Naive thymus-derived CD4-positive, alpha-beta T cell (primary cell): Measurements from ENCODE around the gene SLC2A1. TPM values are rescaled to one million over a fixed set of nuclear protein-coding genes. Genes with fewer than 3 reads are reported as not detected.

Experiments
- ATAC-seq: fragments of 150-1000 bp; cut with Tn5 transposase; 2 replicates; pipeline ENCODE4 v1.10.0; 2021; ENCODE audit warnings: mild to moderate bottlenecking, moderate library complexity
- CTCF ChIA-PET: fragments of 350-600 bp; sonication (Branson Sonifier 250); formaldehyde crosslinking; loops from one replicate; lab custom pipeline; 2021; ENCODE audit warnings: antibody characterized with exemption; lab: Charles Lee
- POLR2A ChIA-PET: fragments of 350-600 bp; sonication (Branson Sonifier 250); formaldehyde crosslinking; loops from one replicate; lab custom pipeline; 2021; ENCODE audit warnings: antibody characterized with exemption, inconsistent platforms; lab: Charles Lee
- DNase-seq, 9 donors: peaks; one replicate each; pipeline versions ENCODE4 v3.0.0 to v3.0.0-alpha.2; 2020 to 2022; ENCODE audit warnings: mixed read lengths in 1 of 9
- H3K27ac ChIP-seq: one replicate; pipeline ENCODE4 v1.7.0; 2013; ENCODE audit warnings: mild to moderate bottlenecking, low read depth, low read length, moderate library complexity
- H3K27me3 ChIP-seq, 2 donors: one replicate each; pipeline ENCODE4 v1.7.0; 2013; ENCODE audit warnings: low read length in 2 of 2, mild to moderate bottlenecking in 2 of 2, moderate library complexity in 2 of 2; ENCODE audit not compliant: control insufficient read depth in 2 of 2, insufficient read depth in 2 of 2
- H3K36me3 ChIP-seq, 3 experiments: 1 replicate in 2 of 3; 2 replicates in 1 of 3; pipeline ENCODE4 v1.7.0; 2013; ENCODE audit warnings: low read length in 3 of 3, mild to moderate bottlenecking in 3 of 3, moderate library complexity in 1 of 3; ENCODE audit not compliant: insufficient read depth in 3 of 3, control insufficient read depth in 2 of 3
- H3K4me1 ChIP-seq, 2 donors: one replicate each; pipeline ENCODE4 v1.7.0; 2013; ENCODE audit warnings: low read length in 2 of 2, mild to moderate bottlenecking in 2 of 2, moderate library complexity in 1 of 2; ENCODE audit not compliant: control insufficient read depth in 2 of 2, insufficient read depth in 2 of 2
- H3K4me3 ChIP-seq: 2 replicates; pipeline ENCODE4 v1.7.0; 2013; ENCODE audit warnings: mild to moderate bottlenecking, low read length
- H3K9me3 ChIP-seq, 3 experiments: 1 replicate in 2 of 3; 2 replicates in 1 of 3; pipeline ENCODE4 v1.7.0; 2013; ENCODE audit warnings: low read length in 3 of 3; ENCODE audit not compliant: control insufficient read depth in 2 of 3
- H3K27ac Mint-ChIP-seq, 9 donors: one replicate each; pipeline ENCODE4 v1.8.0; 2020 to 2022; ENCODE audit warnings: mixed read lengths in 9 of 9, mild to moderate bottlenecking in 8 of 9, moderate library complexity in 5 of 9, inconsistent platforms in 2 of 9
- H3K27me3 Mint-ChIP-seq, 5 donors: one replicate each; pipeline ENCODE4 v1.8.0; 2021 to 2022; ENCODE audit warnings: mixed read lengths in 5 of 5, mild to moderate bottlenecking in 1 of 5
- H3K36me3 Mint-ChIP-seq, 5 donors: one replicate each; pipeline ENCODE4 v1.8.0; 2020 to 2022; ENCODE audit warnings: mixed read lengths in 5 of 5, mild to moderate bottlenecking in 3 of 5, inconsistent platforms in 1 of 5
- H3K4me1 Mint-ChIP-seq, 7 donors: one replicate each; pipeline ENCODE4 v1.8.0; 2020 to 2022; ENCODE audit warnings: mixed read lengths in 7 of 7, mild to moderate bottlenecking in 3 of 7, inconsistent platforms in 1 of 7
- H3K4me3 Mint-ChIP-seq, 10 donors: one replicate each; pipeline ENCODE4 v1.8.0; 2020 to 2022; ENCODE audit warnings: mild to moderate bottlenecking in 10 of 10, mixed read lengths in 10 of 10, moderate library complexity in 6 of 10, inconsistent platforms in 2 of 10
- H3K9me3 Mint-ChIP-seq, 11 donors: one replicate each; pipeline ENCODE4 v1.8.0; 2020 to 2022; ENCODE audit warnings: mixed read lengths in 11 of 11, mild to moderate bottlenecking in 4 of 11, inconsistent platforms in 1 of 11, moderate library complexity in 1 of 11
- intact Hi-C, 2 donors: fragments of 100-400 bp; cut with micrococcal nuclease; formaldehyde crosslinking; loops; one replicate each; pipeline ENCODE4 v1.15.1; 2023
- polyA plus RNA-seq, 2 donors: library from polyadenylated mRNA; unstranded; fragments of 300-500 nt; fragmentation: Illumina TruSeq; gene quantifications; one replicate each; pipeline ENCODE4 v1.2.3, GENCODE V29; 2021
- total RNA-seq, 6 experiments: library from RNA in 5 of 6; stranded (reverse) in 5 of 6; gene quantifications; 1 replicate in 5 of 6; 2 replicates in 1 of 6; pipeline ENCODE4 v1.2.3 and lab custom pipeline; 2021 to 2026

The SLC2A1 gene
- total and polyA plus RNA-seq, 7 experiments from 2014 or later, result 16.6 to 123 (median 45.5) TPM

- ChIA-PET CTCF (interaction anchor here (0.9 to 9.7 kb wide), 4 partner anchors 8 to 158 kb away, joined by 3 to 288 read pairs (median 22); no protein-coding TSS in a partner anchor), POLR2A (interaction anchor here (1.6 kb wide), 2 partner anchors 8 to 157 kb away, joined by 3 to 5 read pairs; no protein-coding TSS in a partner anchor)
- ATAC-seq (no peak), DNase-seq (no peak)
- Histone ChIP-seq H3K27ac (no peak overlapping the region), H3K9me3 (no peaks in the 10 kb centered on the region), H3K27me3 (no peaks in the 10 kb centered on the region), H3K36me3 (no peaks in the 10 kb centered on the region), H3K4me3 (no peak overlapping the region), H3K4me1 (no peaks in the 10 kb centered on the region)
- Mint-ChIP-seq H3K36me3 (peaks cover 0 to 8% (median 5%) of the 10 kb centered on the region in 5 donors), H3K27ac (no peak overlapping the region), H3K9me3 (peaks cover 0 to 14% (median 3%) of the 10 kb centered on the region in 11 donors), H3K27me3 (peaks cover 0 to 10% (median 0%) of the 10 kb centered on the region in 5 donors), H3K4me1 (peaks cover 0 to 5% (median 4%) of the 10 kb centered on the region in 7 donors), H3K4me3 (no peak overlapping the region)
- intact Hi-C loops, result no loop called here
These were observed 43.2 kb downstream of the SLC2A1 start for GRCh38 chr1:42915456-42915855.

- POLR2A ChIA-PET, result interaction anchor here (0.6 to 2.5 kb wide), 3 partner anchors 10 to 159 kb away, joined by 3 to 15 read pairs (median 14); no protein-coding TSS in a partner anchor
- Histone ChIP-seq H3K27me3 (no peaks in the 10 kb centered on the region), H3K9me3 (no peaks in the 10 kb centered on the region), H3K27ac (no peak overlapping the region), H3K4me3 (no peak overlapping the region), H3K4me1 (no peaks in the 10 kb centered on the region), H3K36me3 (no peaks in the 10 kb centered on the region)
- Mint-ChIP-seq H3K27me3 (peaks cover 0 to 10% (median 0%) of the 10 kb centered on the region in 5 donors), H3K36me3 (peaks cover 0 to 8% (median 5%) of the 10 kb centered on the region in 5 donors), H3K27ac (no peak overlapping the region), H3K4me1 (peaks cover 0 to 5% (median 4%) of the 10 kb centered on the region in 7 donors), H3K9me3 (peaks cover 0 to 14% (median 3%) of the 10 kb centered on the region in 11 donors), H3K4me3 (no peak overlapping the region)
- ATAC-seq (no peak), DNase-seq (no peak)
- CTCF ChIA-PET, result interaction anchor here (0.8 to 9.7 kb wide), 9 partner anchors 9 to 500 kb away, joined by 3 to 288 read pairs (median 5); no protein-coding TSS in a partner anchor
- intact Hi-C loops, result loop anchor here in 1 of 2 donors (5.0 kb wide), 1 partner anchor 313 kb away; no protein-coding TSS in a partner anchor
These were observed 44.5 kb downstream of the SLC2A1 start for GRCh38 chr1:42914092-42914627.

GRCh38 chr1:42913426-42914091, 45.1 kb downstream of the SLC2A1 start:
- H3K9me3 Mint-ChIP-seq, result peaks cover 0 to 14% (median 3%) of the 10 kb centered on the region in 11 donors
- DNase-seq (peak in 7 of 9 donors; percentile 54 to 84 (median 76)), ATAC-seq (peak; percentile 94)
- no peak overlapping the region for H3K27ac Mint-ChIP-seq
- intact Hi-C loops, result loop anchor here (1.0 to 5.0 kb wide), 6 partner anchors 10 to 335 kb away; no protein-coding TSS in a partner anchor
- Histone ChIP-seq H3K27ac (no peak overlapping the region), H3K36me3 (no peaks in the 10 kb centered on the region), H3K27me3 (no peaks in the 10 kb centered on the region), H3K9me3 (no peaks in the 10 kb centered on the region), H3K4me1 (no peaks in the 10 kb centered on the region), H3K4me3 (no peak overlapping the region)
- H3K27me3 Mint-ChIP-seq, result peaks cover 0 to 8% (median 0%) of the 10 kb centered on the region in 5 donors
- H3K36me3 Mint-ChIP-seq, result peaks cover 0 to 8% (median 5%) of the 10 kb centered on the region in 5 donors
- H3K4me1 Mint-ChIP-seq, result peaks cover 0 to 5% (median 4%) of the 10 kb centered on the region in 7 donors
- H3K4me3 Mint-ChIP-seq, result no peak overlapping the region
- POLR2A ChIA-PET, result interaction anchor here (0.6 to 2.5 kb wide), 3 partner anchors 10 to 160 kb away, joined by 3 to 15 read pairs (median 14); no protein-coding TSS in a partner anchor
- CTCF ChIA-PET, result interaction anchor here (0.6 to 9.7 kb wide), 18 partner anchors 10 to 501 kb away, joined by 3 to 288 read pairs (median 4); no protein-coding TSS in a partner anchor

GRCh38 chr1:42910985-42911384, 47.7 kb downstream of the SLC2A1 start:
- Histone ChIP-seq H3K4me1 (no peaks in the 10 kb centered on the region), H3K27me3 (no peaks in the 10 kb centered on the region), H3K36me3 (no peaks in the 10 kb centered on the region), H3K4me3 (no peak overlapping the region), H3K9me3 (no peaks in the 10 kb centered on the region), H3K27ac (no peak overlapping the region)
- CTCF ChIA-PET, result interaction anchor here (9.7 kb wide), 1 partner anchor 162 kb away, joined by 288 read pairs; no protein-coding TSS in a partner anchor
- no peak overlapping the region for H3K4me3 Mint-ChIP-seq
- peaks cover 0 to 14% (median 3%) of the 10 kb centered on the region in 11 donors for H3K9me3 Mint-ChIP-seq
- intact Hi-C loops, result loop anchor here in 1 of 2 donors (5.0 kb wide), 1 partner anchor 316 kb away; no protein-coding TSS in a partner anchor
- ATAC-seq, result no peak
- peaks cover 0 to 8% (median 5%) of the 10 kb centered on the region in 5 donors for H3K36me3 Mint-ChIP-seq
- no peak for DNase-seq
- POLR2A ChIA-PET, result no interaction called here
- H3K4me1 Mint-ChIP-seq, result peaks cover 0 to 5% (median 4%) of the 10 kb centered on the region in 7 donors
- peaks cover 0 to 13% (median 0%) of the 10 kb centered on the region in 5 donors for H3K27me3 Mint-ChIP-seq
- H3K27ac Mint-ChIP-seq, result no peak overlapping the region

- CTCF ChIA-PET, result no interaction called here
- peaks cover 0 to 13% (median 0%) of the 10 kb centered on the region in 5 donors for H3K27me3 Mint-ChIP-seq
- POLR2A ChIA-PET, result no interaction called here
These were observed 50.6 kb downstream of the SLC2A1 start for GRCh38 chr1:42908046-42908445.

GRCh38 chr1:42904434-42904833, 54.2 kb downstream of the SLC2A1 start:
- no peak overlapping the region for H3K27ac Mint-ChIP-seq
- ChIA-PET CTCF (interaction anchor here (0.7 to 1.4 kb wide), 4 partner anchors 9 to 172 kb away, joined by 3 to 5 read pairs (median 4); no protein-coding TSS in a partner anchor), POLR2A (interaction anchor here (0.7 kb wide), 1 partner anchor 1450 kb away, joined by 3 read pairs; no protein-coding TSS in a partner anchor)
- Histone ChIP-seq H3K4me3 (no peak overlapping the region), H3K36me3 (no peaks in the 10 kb centered on the region), H3K4me1 (no peaks in the 10 kb centered on the region), H3K27ac (no peak overlapping the region), H3K27me3 (no peaks in the 10 kb centered on the region), H3K9me3 (no peaks in the 10 kb centered on the region)
- DNase-seq, result no peak
- intact Hi-C loops, result no loop called here
- no peak overlapping the region for H3K4me3 Mint-ChIP-seq
- H3K4me1 Mint-ChIP-seq, result no peaks in the 10 kb centered on the region
- peaks cover 0 to 7% (median 2%) of the 10 kb centered on the region in 5 donors for H3K27me3 Mint-ChIP-seq
- peaks cover 0 to 3% (median 0%) of the 10 kb centered on the region in 5 donors for H3K36me3 Mint-ChIP-seq
- no peak for ATAC-seq
- peaks cover 0 to 8% (median 0%) of the 10 kb centered on the region in 11 donors for H3K9me3 Mint-ChIP-seq

More at GRCh38 chr1:42908046-42908445, 50.6 kb downstream of the SLC2A1 start:
- Histone ChIP-seq H3K27me3 (no peaks in the 10 kb centered on the region), H3K27ac (no peak overlapping the region), H3K9me3 (no peaks in the 10 kb centered on the region), H3K4me1 (no peaks in the 10 kb centered on the region), H3K4me3 (no peak overlapping the region), H3K36me3 (no peaks in the 10 kb centered on the region)
- no peaks in the 10 kb centered on the region for H3K9me3 Mint-ChIP-seq
- DNase-seq (no peak), ATAC-seq (no peak)
- intact Hi-C loops, result no loop called here
- H3K36me3 Mint-ChIP-seq, result peaks cover 0 to 3% (median 0%) of the 10 kb centered on the region in 5 donors
- no peak overlapping the region for H3K27ac Mint-ChIP-seq
- H3K4me1 Mint-ChIP-seq, result no peaks in the 10 kb centered on the region
- H3K4me3 Mint-ChIP-seq, result no peak overlapping the region
